CD14-positive monocyte (primary cell): ENCODE measurements around the gene ECE2. TPM values are rescaled to one million over a fixed set of nuclear protein-coding genes. Genes with fewer than 3 reads are reported as not detected.

Experiments
- DNase-seq, 3 donors: peaks; one replicate each; pipeline ENCODE4 v3.0.0-alpha.2; 2011 to 2022
- H2AFZ ChIP-seq: 2 replicates; pipeline ENCODE4 v1.6.0; 2012; ENCODE audit warnings: mild to moderate bottlenecking, low read depth, low read length, inconsistent platforms; ENCODE audit not compliant: insufficient read depth, poor library complexity, severe bottlenecking
- H3K27ac ChIP-seq, 2 donors: 1 replicate in 1 of 2; 2 replicates in 1 of 2; pipeline ENCODE4 v1.5.1; 2012 to 2013; ENCODE audit warnings: low read length in 2 of 2, control low read depth in 1 of 2, inconsistent platforms in 1 of 2, low read depth in 1 of 2, mild to moderate bottlenecking in 1 of 2
- H3K27me3 ChIP-seq, 2 donors: one replicate each; pipeline versions ENCODE4 v1.6.0 to v1.6.1; 2011 to 2013; ENCODE audit warnings: low read length in 2 of 2; ENCODE audit not compliant: control insufficient read depth in 2 of 2, insufficient read depth in 2 of 2
- H3K36me3 ChIP-seq, 2 donors: replicated peaks in 1 of 2; 1 replicate in 1 of 2; 2 replicates in 1 of 2; pipeline versions ENCODE4 v1.5.1 to v1.6.1; 2012 to 2013; ENCODE audit warnings: low read length in 2 of 2, control low read depth in 1 of 2, inconsistent platforms in 1 of 2, mild to moderate bottlenecking in 1 of 2; ENCODE audit not compliant: insufficient read depth in 2 of 2, control insufficient read depth in 1 of 2
- H3K4me1 ChIP-seq, 2 donors: 1 replicate in 1 of 2; 2 replicates in 1 of 2; pipeline versions ENCODE4 v1.5.1 to v1.6.1; 2012 to 2013; ENCODE audit warnings: low read length in 2 of 2, control low read depth in 1 of 2, inconsistent platforms in 1 of 2, mild to moderate bottlenecking in 1 of 2, moderate library complexity in 1 of 2; ENCODE audit not compliant: insufficient read depth in 2 of 2, control insufficient read depth in 1 of 2
- H3K4me2 ChIP-seq: replicated peaks from 2 replicates; pipeline ENCODE3; 2012; ENCODE audit warnings: low read length, moderate library complexity, mild to moderate bottlenecking; ENCODE audit not compliant: poor library complexity, severe bottlenecking; ENCODE audit errors: extremely low read depth
- H3K4me3 ChIP-seq, 3 experiments: fragments of 200-600 bp in 1 of 3; sonication (generic) in 1 of 3; replicated peaks in 1 of 3; 1 replicate in 2 of 3; 2 replicates in 1 of 3; pipeline ENCODE4 v1.5.1; 2011 to 2013; ENCODE audit warnings: low read length in 3 of 3, mild to moderate bottlenecking in 3 of 3, control low read depth in 2 of 3, low read depth in 2 of 3, inconsistent platforms in 1 of 3, moderate library complexity in 1 of 3
- H3K79me2 ChIP-seq: 2 replicates; pipeline ENCODE4 v1.6.0; 2012; ENCODE audit warnings: mild to moderate bottlenecking, control low read depth, inconsistent platforms, low read length, moderate library complexity; ENCODE audit not compliant: insufficient read depth
- H3K9ac ChIP-seq: 2 replicates; pipeline ENCODE4 v1.6.0; 2017; ENCODE audit warnings: low read length, mild to moderate bottlenecking; ENCODE audit not compliant: insufficient read depth, poor library complexity, severe bottlenecking
- H3K9me3 ChIP-seq, 2 donors: replicated peaks in 1 of 2; 1 replicate in 1 of 2; 2 replicates in 1 of 2; pipeline versions ENCODE4 v1.5.1 to v1.6.1; 2012 to 2013; ENCODE audit warnings: low read length in 2 of 2, control low read depth in 1 of 2; ENCODE audit not compliant: control insufficient read depth in 1 of 2, insufficient read depth in 1 of 2
- H4K20me1 ChIP-seq: 2 replicates; pipeline ENCODE4 v1.6.0; 2012; ENCODE audit warnings: mild to moderate bottlenecking, low read length, control low read depth, moderate library complexity; ENCODE audit not compliant: insufficient read depth
- H3K27ac Mint-ChIP-seq, 7 donors: one replicate each; pipeline ENCODE4 v1.8.0; 2020; ENCODE audit warnings: mild to moderate bottlenecking in 7 of 7, mixed read lengths in 7 of 7, moderate library complexity in 6 of 7, inconsistent platforms in 2 of 7
- H3K27me3 Mint-ChIP-seq, 3 donors: one replicate each; pipeline ENCODE4 v1.8.0; 2021 to 2022; ENCODE audit warnings: low read depth in 3 of 3, mild to moderate bottlenecking in 3 of 3, mixed read lengths in 3 of 3, moderate library complexity in 3 of 3, inconsistent platforms in 1 of 3
- H3K36me3 Mint-ChIP-seq, 2 donors: one replicate each; pipeline ENCODE4 v1.8.0; 2020; ENCODE audit warnings: mixed read lengths in 2 of 2, inconsistent platforms in 1 of 2, mild to moderate bottlenecking in 1 of 2
- H3K4me1 Mint-ChIP-seq: one replicate; pipeline ENCODE4 v1.8.0; 2020; ENCODE audit warnings: mild to moderate bottlenecking, mixed read lengths
- H3K4me3 Mint-ChIP-seq, 2 donors: one replicate each; pipeline ENCODE4 v1.8.0; 2020; ENCODE audit warnings: mild to moderate bottlenecking in 2 of 2, mixed read lengths in 2 of 2, moderate library complexity in 1 of 2
- H3K9me3 Mint-ChIP-seq, 7 donors: one replicate each; pipeline ENCODE4 v1.8.0; 2020 to 2022; ENCODE audit warnings: mixed read lengths in 7 of 7, mild to moderate bottlenecking in 6 of 7, moderate library complexity in 6 of 7, inconsistent platforms in 2 of 7
- WGBS: methylation state at CpG from one replicate; pipeline ENCODE4 v1.1.5; 2013; ENCODE audit warnings: missing lambda C conversion rate; ENCODE audit not compliant: insufficient coverage; 5-methylcytosine and 5-hydroxymethylcytosine counted together
- intact Hi-C, 2 donors: fragments of 100-400 bp; cut with micrococcal nuclease; formaldehyde crosslinking; loops; one replicate each; pipeline versions ENCODE4 v1.15.0 to v1.15.1; 2023
- polyA plus RNA-seq, 3 donors: library from polyadenylated mRNA; depleted of rRNA in 1 of 3; unstranded in 2 of 3; stranded (reverse) in 1 of 3; fragments of 300-500 nt in 2 of 3; fragments of >200 nt in 1 of 3; fragmentation: Illumina TruSeq in 2 of 3; gene quantifications; 1 replicate in 2 of 3; 2 replicates in 1 of 3; pipeline ENCODE4 v1.2.3, GENCODE V29; 2012 to 2021
- TF ChIP-seq, protein P1 (sequence below): fragments of 200-600 bp; IDR thresholded peaks from one replicate; pipeline ENCODE4 v1.8.0; 2022; ENCODE audit warnings: antibody characterized with exemption, mild to moderate bottlenecking

Gene ECE2
- polyA plus RNA-seq, 3 donors, result not detected

DNA sequence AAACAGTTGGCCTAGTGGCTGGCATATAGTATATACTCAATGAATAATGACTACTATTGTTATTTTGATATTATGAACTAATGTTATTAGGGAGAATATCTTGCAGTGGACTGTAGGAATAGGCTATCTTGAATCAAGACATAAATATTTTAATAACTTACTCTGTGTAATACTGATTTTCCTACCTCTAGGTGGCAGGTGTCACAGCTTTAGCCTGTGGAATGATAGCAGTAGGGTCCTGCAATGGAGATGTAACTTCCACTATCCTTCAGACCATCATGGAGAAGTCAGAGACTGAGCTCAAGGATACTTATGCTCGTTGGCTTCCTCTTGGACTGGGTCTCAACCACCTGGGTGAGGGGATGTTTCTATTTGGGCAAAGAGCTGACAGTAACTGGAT is 29.8 kb downstream of the ECE2 start:
- WGBS, result 67% methylated on average over 1 of the region's 1 CpG
- H3K36me3 ChIP-seq, result peaks cover 79 to 87% of the 10 kb centered on the region in 2 donors
- Mint-ChIP-seq H3K27ac (peak overlapping the region in 3 of 7 donors; percentile 17 to 88 (median 21)), H3K36me3 (peaks cover 81 to 91% of the 10 kb centered on the region in 2 donors), H3K27me3 (no peaks in the 10 kb centered on the region), H3K9me3 (no peaks in the 10 kb centered on the region), H3K4me1 (peaks cover 2% of the 10 kb centered on the region), H3K4me3 (no peak overlapping the region)
- intact Hi-C loops, result no loop called here
- peaks cover 7% of the 10 kb centered on the region for H4K20me1 ChIP-seq
- H2AFZ ChIP-seq, result no peak overlapping the region
- H3K27ac ChIP-seq, result no peak overlapping the region
- no peaks in the 10 kb centered on the region for H3K4me1 ChIP-seq
- H3K9ac ChIP-seq, result no peak overlapping the region
- no peak overlapping the region for H3K4me2 ChIP-seq
- TF ChIP-seq, protein P1, sequence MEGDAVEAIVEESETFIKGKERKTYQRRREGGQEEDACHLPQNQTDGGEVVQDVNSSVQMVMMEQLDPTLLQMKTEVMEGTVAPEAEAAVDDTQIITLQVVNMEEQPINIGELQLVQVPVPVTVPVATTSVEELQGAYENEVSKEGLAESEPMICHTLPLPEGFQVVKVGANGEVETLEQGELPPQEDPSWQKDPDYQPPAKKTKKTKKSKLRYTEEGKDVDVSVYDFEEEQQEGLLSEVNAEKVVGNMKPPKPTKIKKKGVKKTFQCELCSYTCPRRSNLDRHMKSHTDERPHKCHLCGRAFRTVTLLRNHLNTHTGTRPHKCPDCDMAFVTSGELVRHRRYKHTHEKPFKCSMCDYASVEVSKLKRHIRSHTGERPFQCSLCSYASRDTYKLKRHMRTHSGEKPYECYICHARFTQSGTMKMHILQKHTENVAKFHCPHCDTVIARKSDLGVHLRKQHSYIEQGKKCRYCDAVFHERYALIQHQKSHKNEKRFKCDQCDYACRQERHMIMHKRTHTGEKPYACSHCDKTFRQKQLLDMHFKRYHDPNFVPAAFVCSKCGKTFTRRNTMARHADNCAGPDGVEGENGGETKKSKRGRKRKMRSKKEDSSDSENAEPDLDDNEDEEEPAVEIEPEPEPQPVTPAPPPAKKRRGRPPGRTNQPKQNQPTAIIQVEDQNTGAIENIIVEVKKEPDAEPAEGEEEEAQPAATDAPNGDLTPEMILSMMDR, result peak; percentile 28
- H3K4me3 ChIP-seq, result no peak overlapping the region
- DNase-seq, result no peak
- H3K27me3 ChIP-seq, result no peaks in the 10 kb centered on the region
- H3K79me2 ChIP-seq, result peaks cover 15% of the 10 kb centered on the region
- H3K9me3 ChIP-seq, result no peaks in the 10 kb centered on the region

GRCh38 chr3:184306341-184306972 is 30.6 kb downstream of the ECE2 start:
- Mint-ChIP-seq H3K36me3 (peaks cover 74 to 82% of the 10 kb centered on the region in 2 donors), H3K4me3 (no peak overlapping the region), H3K27me3 (no peaks in the 10 kb centered on the region), H3K4me1 (no peaks in the 10 kb centered on the region), H3K9me3 (no peaks in the 10 kb centered on the region), H3K27ac (peak overlapping the region in 3 of 7 donors; percentile 2 to 62 (median 26))
- H3K9ac ChIP-seq, result no peak overlapping the region
- H3K9me3 ChIP-seq, result no peaks in the 10 kb centered on the region
- H3K27me3 ChIP-seq, result no peaks in the 10 kb centered on the region
- H3K36me3 ChIP-seq, result peaks cover 74 to 78% of the 10 kb centered on the region in 2 donors
- WGBS, result 100% methylated on average over 3 of the region's 4 CpGs
- no peak overlapping the region for H3K4me3 ChIP-seq
- no peak overlapping the region for H2AFZ ChIP-seq
- TF ChIP-seq, protein P1, result no peak
- peaks cover 7% of the 10 kb centered on the region for H4K20me1 ChIP-seq
- peaks cover 6% of the 10 kb centered on the region for H3K79me2 ChIP-seq
- no peak overlapping the region for H3K4me2 ChIP-seq
- no peak for DNase-seq
- intact Hi-C loops, result no loop called here
- no peaks in the 10 kb centered on the region for H3K4me1 ChIP-seq
- no peak overlapping the region for H3K27ac ChIP-seq
